ENCODE measurements around the gene TBXA2R.
"Not testable (repeated sequence)": the region's sequence is repeated elsewhere in the genome, so short reads cannot be mapped to it uniquely, and the experiment has no call there.

TBXA2R gene

GRCh38 chr19:3606690-3607289 lies at the start of gene TBXA2R:
Gene TBXA2R, minus strand, starts transcription at chr19:3606875. Its CDS starts 6,241 bp downstream, at chr19:3600634.
- peak; percentile 52 for DNase-seq

DNA sequence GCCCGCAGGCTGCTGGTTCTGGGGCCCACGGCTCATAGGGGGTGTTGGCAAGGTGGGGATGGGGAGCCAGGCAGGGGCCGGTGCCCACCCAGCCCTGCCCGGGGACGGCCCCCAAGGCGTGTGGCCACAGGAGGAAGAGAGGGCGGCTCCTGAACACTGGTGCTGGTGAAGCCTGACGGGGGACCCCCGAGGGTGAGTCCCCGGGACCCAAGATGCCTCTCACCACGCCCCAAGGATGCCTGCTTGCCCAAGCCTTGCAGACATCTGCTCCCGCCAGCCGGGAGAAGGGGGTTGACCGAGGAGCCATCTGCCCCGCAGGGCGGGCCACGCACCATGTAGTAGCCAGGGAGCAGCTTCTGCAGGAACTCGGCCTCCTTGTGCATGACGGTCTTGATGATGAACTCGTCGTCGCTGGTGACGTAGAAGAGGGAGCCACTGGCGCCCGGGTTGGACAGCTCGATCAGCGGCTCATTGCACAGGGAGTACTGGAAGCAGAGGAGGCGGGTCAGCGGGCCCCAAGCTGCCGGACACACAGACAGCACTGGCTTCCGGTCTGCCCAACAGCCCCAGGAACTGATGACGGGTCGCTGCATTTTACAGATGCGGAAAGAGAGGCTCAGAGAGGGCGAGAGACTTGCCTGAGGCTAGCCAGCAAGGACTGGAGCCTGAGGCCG lies 49.5 kb upstream of the TBXA2R start:
- no peak for DNase-seq

DNA sequence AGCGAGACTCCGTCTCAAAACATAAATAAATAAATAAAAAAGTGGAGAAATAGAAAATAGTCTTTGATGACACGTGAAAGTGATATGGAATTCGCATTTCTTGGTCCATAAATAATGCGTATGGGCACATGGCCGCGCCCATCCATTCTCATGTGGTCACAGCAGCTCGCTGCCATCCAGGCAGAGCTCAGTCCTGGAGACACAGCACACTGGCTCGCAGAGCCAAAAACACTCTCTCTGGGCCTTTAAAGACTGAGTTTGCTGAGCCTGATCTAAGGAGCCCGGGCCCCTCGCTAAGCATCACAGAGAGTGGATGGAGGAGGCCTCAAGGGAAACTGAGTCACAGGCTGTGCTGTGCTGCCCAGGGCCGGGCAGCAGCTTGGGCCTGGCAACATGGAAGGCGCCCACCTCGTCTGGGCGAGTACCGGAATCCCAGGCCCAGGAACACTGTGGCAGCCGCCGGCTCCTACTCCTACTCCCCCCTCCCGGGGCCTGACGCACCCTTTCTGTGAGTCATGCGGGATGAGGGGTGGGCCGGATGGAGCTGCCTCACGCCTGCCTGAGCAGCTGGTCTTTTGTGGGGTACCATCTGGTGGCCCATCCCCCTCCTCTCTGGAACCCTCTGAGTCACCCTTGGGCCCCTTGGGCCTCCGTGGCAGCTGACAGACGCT lies 48.9 kb upstream of the TBXA2R start:
- no peak for DNase-seq

DNA sequence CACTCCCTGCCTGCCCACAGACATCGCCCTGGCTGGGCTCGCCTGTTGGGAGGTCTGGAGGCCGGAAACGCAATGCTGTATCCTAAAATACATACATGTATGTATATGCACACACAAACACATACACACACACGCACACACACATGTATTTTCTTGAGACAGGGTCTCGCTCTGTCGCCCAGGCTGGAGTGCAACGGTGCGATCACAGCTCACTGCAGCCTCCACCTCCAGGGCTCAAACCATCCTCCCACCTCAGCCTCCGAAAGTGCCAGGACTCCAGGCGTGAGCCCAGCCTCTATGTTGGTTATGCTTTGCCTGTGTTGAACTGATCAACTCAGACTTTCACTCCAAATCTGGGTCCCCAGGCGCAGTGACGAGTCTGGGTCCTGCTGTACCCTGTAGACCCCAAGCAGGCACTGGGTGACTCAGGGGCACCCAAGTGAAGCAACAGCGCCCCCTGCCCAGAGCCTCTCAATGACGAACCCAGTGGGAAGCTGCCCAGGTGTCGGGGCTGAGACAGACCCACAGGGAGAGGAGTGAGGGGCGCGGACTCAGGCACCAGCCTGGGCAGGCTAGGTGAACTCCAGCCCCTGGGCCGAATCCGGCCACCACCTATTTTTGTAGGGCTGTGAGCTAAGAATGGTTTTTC lies 47.3 kb upstream of the TBXA2R start:
- DNase-seq: no peak

GRCh38 chr19:3653081-3653795 lies 46.6 kb upstream of the TBXA2R start:
- no peak for DNase-seq

DNA sequence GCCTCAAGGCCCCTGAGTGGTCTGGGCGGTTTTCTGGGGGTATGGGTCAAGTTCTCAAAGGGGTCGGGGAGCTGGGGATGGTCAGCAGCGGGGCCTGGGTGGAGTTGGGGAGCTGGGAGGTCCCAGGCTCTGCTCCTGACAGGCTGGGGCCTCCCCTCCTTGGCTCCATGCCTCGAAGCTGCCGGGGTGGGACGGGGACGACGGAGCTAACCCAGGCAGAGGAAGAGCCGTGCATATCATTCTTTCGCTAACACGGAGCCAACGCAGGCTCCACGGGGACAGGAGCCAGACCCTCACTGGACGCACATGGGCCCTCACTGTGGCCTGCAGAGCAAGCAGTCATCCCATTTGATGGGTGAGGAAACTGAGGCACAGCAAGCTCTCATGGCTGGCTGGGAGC lies 45.7 kb upstream of the TBXA2R start:
- no peak for DNase-seq

DNA sequence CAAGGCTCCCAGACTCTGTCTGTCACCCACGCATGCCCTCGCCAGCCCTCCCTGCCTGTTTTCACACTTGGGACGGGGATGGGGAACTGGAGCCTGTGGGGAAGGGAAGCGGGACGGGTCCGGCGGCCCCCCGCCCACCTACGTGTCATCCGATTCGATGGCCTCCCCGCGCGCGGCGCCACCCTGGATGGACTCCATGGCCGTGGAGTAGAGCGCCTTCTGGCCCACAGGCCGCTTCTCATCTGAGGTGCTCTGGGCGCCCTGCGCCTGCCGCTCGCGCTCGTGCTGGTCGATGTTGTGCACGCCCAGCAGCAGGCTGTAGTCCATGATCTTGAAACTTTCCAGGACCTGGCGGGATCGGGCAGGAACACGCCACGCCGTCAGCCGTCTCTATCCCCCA lies 45.0 kb upstream of the TBXA2R start:
- no peak for DNase-seq

- DNase-seq: no peak
Measured at GRCh38 chr19:3649888-3650287, 43.2 kb upstream of the TBXA2R start.

- no peak for DNase-seq
Measured at GRCh38 chr19:3648037-3648905, 41.6 kb upstream of the TBXA2R start.

GRCh38 chr19:3647102-3647501 lies 40.4 kb upstream of the TBXA2R start:
- not testable (repeated sequence) for DNase-seq

DNA sequence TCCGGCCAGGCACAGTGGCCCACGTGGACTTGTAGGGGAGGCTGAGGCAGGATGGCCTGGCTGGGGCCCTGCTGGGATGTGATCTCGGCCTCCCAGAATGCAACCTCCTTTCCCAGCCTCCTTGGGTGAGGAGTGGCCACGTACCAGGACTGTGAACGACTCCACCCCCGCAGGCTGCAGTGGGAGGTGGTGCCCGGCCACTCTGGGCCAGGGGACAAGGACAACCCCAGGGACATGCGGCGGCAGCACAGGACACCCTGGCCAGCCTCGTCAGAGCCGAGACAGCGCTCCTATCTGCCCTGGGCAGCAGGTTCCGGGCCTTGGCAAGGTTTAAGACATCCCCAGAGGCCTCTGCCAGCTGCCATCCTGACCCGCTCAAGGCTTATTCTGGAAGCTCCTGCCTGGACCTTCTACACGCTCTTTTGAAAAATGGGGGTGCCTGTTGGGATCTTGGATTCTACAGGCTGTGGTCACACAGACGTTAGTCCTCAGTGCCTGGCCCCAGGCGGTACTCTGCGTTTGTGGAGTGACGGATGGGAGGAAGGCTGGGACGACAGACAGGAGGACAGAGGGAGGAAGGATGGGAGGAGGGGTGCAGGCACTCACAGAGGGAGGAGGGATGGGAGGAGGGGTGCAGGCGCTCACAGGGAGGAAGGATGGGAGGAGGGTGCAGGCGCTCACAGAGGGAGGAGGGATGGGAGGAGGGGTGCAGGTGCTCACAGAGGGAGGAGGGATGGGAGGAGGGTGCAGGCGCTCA lies 39.8 kb upstream of the TBXA2R start:
- no peak for DNase-seq

- no peak for DNase-seq
Measured at GRCh38 chr19:3645726-3646125, 39.1 kb upstream of the TBXA2R start.

DNA sequence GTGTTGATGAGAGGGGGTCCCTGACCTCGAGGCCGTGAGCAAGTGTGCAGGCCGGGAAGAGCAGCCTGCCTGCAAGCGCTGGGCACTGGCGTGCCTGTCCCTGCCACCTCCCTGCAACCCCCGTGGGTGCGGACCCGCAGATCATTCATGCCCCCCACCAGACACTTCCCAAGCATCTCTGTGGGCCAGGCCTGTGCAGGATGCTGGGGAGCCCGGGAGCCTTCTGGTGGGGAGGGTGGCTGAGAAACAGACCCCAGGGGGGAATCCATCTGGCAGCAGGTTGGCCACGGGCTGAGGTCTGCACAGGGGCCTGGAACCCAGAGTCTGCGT lies 38.4 kb upstream of the TBXA2R start:
- DNase-seq: no peak

GRCh38 chr19:3644351-3645066 lies 37.8 kb upstream of the TBXA2R start:
- no peak for DNase-seq

DNA sequence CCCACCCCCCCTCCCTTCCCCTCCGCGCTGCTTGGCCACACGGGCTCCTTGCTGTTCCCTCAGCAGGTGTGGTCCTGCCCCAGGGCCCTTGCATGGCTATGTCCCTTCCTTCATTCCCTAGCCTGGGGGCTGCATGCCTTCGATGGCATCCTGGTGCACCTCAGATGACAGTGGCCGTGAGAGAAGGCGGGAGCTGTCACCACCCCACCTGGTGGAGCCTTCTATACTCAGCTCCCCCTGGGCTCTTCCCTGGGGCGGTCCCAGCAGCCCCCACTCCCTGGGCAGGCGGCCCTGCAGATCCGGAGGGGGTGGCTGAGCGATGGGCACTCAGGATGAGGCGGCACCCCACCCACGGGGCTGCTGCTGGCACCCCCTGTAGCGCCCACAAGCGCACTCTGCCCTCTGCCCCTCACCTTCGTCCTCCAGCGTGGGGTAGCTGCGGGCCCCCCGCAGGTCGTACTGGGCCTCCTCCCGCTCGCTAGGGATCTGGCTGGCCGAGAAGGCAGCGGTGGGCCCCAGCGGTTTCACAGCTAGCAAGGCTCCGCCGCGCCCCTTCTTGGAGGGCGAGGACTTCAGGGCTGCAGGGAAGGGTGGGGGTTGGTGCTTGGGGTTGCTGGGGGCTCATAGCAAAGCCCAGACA lies 37.1 kb upstream of the TBXA2R start:
- no peak for DNase-seq

DNA sequence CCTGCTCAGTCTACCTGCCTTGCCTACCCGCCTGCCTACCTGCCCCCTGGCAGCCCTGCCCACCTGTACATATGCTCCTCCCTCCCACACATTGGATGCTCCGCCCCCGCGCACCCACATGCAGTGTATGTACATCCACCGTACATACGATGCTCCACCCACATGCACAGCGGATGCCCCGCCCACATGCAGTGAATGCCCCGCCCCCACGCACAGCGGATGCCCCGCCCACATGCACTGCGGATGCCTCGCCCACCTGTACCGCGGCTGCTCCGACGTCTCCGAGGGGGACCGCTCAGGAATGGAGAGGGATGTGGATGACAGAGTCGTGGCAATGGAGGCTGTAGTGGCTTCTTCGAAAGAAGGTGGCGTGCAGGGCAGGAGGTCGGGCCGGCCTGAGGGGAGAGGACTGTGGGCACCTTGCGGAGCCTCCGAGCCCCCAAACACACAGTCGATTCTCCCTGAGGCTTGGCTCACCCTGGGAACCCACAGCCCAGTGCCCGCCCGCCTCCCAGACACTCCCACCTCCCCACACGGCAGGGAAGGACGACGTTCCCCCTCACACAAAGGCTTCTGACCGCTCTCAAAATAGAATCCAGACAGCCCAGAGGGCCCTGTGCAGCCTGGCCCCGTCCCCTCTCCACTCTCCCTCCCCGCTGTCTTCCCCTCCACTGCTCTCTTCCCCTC lies 36.5 kb upstream of the TBXA2R start:
- peak; percentile 18 for DNase-seq

GRCh38 chr19:3642296-3642695 lies 35.6 kb upstream of the TBXA2R start:
- no peak for DNase-seq

DNA sequence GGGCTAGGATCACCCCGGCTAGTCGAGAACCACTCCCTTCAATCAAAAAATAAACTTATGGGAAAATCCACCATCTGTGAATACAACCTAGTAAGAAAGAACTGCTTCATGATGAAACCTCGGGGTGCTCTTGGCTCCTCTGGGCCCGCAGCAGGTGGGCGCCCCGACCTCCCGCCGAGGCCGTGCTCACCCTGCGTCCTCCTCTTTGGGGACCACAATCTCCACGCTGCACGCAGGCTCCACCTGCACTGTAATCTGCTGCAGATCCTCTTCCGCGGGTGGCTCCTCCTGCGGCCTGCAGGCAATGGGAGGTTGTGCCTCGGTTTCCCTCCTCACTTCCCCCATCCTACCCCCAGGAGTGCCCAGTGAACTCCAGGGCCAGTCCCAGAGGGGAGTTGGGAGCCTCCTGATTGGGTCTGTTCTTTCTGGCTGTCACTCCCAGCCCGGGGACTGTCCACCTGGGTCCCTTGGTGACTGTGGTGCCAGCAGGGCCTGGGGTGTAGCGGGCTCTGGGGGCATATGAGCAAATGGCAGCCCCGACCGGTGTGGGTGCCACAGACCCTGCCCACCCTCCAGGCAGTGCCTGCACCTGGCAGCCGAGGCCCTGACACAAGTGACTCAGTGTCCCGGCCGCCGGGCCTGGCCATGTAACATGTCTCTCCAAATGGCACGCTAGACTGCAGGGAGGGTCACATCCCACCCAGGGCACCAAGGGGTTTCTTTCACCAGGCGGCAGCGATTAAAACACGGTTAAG lies 35.0 kb upstream of the TBXA2R start:
- DNase-seq: no peak

- no peak for DNase-seq
Measured at GRCh38 chr19:3639479-3639878, 32.8 kb upstream of the TBXA2R start.
